Fibroblast of skin of scalp (primary cell): Measurements from ENCODE around the gene AMPD3.
A peak's percentile ranks its signal among the peaks of the same experiment; 100 is the strongest.

Experiments
- DNase-seq: peaks from one replicate; pipeline ENCODE4 v3.0.0-alpha.2; 2013

AMPD3 gene

GRCh38 chr11:10438458-10438857 is 16.6 kb upstream of the AMPD3 start:
- DNase-seq: peak; percentile 48

DNA sequence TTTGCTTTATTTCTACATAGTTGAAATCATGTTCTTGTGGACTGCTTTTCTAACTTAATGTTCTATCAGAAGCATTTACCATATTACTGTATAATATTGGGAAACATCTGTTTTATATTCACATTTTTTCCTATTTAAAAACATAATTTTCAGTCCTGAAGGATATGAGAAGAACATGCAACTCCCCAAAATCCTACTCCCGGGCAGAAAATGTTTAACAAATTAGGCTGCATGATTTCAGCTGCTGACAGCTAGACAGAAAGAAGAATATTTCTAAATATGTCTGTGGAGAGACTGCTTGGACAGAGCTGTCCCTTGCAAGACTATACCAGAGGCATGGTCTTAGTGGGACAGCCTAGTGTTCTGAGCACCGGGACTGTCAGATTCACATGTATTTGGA is 15.7 kb upstream of the AMPD3 start:
- DNase-seq: no peak

GRCh38 chr11:10439924-10440323 is 15.1 kb upstream of the AMPD3 start:
- DNase-seq: no peak

DNA sequence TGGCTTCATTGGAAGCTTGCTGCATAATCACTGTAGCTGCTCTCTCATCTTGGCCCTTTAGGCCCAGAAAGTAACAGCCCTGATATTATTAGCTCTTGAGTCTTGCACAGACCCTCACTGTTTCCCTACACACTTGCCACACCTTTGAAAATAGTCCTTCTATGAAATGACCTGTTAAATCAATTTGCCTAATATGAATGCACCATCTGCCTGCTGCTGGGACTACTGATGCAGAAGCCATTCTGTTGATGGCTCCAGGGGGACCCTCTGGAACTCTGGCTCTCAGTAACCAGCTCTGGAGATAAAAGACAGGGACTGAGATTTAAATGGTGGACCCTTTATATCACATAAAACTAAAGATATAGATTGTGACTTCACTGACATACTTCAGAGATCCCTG is 14.7 kb upstream of the AMPD3 start:
- no peak for DNase-seq

DNA sequence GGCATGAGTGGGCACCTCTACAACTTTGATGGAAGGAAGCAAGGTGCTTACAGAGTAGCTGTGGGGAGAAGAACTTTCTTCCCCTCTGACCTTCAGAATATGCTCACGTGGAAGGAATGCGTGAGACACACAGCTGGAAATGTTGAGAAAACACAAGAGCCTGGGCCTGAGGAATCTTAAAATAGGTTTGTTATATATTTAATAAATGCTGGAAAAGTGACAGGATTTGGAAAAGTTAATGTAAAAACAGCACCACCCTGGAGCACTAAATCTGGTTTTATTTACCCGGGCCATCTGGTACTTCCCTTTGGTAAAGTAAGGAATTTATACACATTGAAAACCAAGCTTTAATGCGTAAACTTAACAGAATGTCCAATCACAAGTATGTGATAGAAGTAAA is 14.0 kb upstream of the AMPD3 start:
- DNase-seq: peak; percentile 68

GRCh38 chr11:10441652-10442503 is 13.2 kb upstream of the AMPD3 start:
- no peak for DNase-seq

DNA sequence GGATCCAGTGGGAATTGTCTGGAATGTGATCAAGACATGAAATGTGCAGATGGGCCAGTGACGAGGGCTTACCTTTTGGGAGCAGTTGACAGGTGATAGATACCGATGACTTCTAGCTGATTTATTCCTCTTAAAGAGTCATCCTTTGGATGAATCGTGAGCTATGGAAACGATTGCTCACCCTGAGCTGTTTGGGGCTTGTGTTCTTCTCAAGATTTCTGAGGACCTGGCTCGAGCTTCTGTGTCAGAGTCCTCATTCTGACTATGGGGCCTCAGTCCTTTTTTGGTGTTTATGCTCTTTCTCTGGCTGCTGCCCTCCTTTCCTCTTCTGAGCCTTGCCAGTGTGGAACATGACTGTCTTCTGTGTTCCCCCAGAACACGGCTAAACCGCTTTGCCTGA is 11.9 kb upstream of the AMPD3 start:
- DNase-seq: no peak

DNA sequence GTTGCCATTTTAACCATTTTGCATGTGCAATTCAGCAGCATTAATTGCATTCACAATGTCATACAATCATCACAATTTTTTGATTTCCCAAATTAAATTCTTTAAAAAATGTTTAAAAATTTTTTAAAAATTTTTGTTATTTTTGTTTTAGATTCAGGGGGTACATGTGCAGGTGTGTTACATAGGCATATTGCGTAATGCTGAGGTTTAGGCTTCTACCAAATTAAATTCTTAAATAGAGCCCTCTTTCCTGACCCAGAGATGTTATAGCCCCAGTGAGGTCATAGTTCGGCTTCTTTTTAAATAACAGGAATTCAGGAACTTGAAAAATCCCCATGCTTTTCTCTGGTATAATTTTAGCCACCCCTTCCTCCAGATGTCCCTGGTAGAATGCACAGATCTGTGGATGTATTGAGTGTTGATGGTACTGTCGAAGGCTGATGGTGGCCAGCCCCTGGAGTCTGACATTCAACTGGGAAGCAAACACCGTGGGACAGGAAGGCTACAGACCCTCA is 11.3 kb upstream of the AMPD3 start:
- DNase-seq: no peak

DNA sequence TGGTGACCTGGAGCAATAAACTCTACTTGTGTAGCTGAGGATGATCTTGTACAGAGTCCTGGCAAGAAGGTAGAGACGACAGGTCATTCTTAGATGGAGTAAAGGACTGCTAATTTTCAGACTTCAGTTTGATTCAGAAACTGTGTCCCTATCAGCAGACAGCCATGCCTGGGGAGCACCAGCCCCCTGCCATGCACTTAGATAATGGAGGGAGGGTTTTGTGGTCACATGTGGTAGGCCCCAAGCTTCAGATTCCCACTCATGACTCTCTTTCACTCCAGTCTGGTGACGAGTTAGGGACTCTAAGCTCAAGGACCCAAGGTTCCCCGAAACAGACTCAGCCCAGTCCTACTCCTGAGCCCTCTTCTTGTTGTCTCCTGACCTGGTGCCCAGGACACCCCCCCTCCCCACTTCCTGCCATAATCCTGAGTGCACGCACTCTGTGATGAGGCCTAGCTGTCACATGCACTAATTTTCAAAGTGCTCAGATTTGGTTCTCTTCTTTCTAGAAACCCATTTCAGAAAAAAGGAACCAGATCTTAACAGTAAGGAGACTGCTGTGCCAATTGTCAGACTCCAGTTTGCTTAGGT is 10.2 kb upstream of the AMPD3 start:
- DNase-seq: no peak

DNA sequence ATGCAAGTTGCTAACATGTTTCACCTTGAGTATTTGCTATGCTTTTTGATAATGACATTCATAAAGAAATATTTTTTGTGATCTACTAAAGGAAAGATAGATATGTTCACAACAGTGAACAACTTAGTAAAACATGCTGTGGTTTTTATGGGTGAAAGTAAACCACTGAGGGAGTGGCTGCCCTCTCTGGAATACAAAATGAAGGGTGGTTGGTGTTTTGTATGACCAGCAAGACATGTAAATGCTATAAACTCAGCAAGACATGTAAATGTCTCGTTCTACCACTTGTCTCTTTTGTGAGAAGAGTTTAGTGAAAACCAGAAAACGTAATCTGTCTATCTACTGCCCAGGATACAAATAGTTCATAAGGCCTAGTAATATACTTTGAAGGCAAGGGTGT is 7.6 kb upstream of the AMPD3 start:
- DNase-seq: no peak

DNA sequence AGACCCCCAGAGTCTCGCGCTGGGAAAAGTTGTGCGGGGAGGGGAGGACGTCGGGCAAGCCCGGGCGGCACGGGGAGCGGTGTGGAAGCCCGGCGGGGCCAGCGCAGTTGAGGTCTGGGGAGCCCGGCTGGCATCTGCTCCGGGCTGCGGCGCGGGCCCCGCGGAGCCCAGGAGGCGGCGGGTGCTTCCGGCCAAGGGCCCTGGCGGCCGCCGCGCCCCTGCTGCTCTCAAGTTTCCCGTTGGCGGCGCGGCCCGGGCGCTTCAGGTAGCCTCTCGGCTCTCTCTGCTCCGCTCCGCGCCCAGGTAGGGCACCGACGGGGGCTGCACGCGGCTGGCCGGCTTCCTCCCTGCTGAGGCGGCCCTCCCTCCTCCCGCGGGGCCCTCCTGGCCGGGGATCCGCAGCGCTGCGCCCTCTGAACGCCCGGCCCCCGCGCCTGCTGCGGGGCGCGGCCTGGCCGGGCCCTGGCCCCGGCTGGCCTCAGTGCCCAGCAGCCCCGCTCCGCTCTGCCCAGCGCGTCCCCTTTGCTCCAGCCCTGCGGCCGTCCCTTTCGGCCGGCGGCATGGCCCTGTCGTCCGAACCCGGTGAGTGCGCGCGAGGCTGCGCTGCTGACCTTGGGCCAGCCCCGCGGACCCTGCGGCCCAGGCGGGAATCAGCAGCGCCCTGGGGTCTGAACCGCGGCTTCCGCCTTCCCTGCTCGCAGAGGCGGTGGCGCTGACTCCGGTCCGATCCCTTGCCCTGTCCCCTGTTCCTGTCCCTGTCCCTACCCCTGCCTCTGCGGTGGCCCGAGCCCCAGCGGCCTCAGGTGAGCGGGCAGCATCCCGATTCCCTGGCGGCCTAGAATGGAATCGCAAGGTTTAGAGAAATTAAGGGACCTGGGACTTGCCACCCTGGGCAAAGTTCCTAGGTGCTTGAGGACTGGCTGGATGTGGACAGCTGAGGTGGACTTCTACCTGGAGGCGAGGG is 4.3 kb upstream of the AMPD3 start:
- no peak for DNase-seq

- no peak for DNase-seq
Observed at GRCh38 chr11:10451426-10452116, 3.5 kb upstream of the AMPD3 start.

DNA sequence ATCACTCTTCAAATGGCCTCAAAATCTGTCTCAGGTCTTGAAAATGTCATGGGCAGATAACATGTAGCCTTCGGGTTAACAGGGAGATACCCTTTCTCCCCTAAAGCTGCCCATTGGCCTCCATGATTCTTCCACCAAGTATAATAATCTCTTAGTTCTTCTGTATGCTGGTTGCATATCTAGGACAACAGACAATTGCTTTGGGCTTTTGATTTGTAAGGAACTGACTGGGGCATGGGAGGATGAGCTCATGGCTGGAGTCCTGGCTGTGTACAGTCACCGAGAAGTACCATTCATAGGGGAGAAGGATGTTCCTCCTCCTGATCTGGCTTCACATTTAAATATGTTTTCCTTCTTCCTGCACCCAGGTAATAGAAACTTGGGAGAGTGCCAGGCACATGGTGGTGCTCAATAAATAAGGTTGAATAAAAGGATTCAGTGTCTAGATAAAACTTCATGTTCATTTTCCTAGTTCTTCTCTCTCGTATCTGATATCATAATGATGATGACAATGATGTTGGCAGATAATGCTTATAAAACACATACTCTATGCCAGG is 2.8 kb upstream of the AMPD3 start:
- no peak for DNase-seq

GRCh38 chr11:10453261-10453660 is 1.8 kb upstream of the AMPD3 start:
- DNase-seq: no peak

- DNase-seq: peak; percentile 64
Observed at GRCh38 chr11:10455637-10456487, 798 bp downstream of the AMPD3 start.

GRCh38 chr11:10456519-10456918 is 1.5 kb downstream of the AMPD3 start:
- no peak for DNase-seq

GRCh38 chr11:10457901-10458300 is 2.8 kb downstream of the AMPD3 start:
- no peak for DNase-seq

- no peak for DNase-seq
Observed at GRCh38 chr11:10459029-10459970, 4.2 kb downstream of the AMPD3 start.

DNA sequence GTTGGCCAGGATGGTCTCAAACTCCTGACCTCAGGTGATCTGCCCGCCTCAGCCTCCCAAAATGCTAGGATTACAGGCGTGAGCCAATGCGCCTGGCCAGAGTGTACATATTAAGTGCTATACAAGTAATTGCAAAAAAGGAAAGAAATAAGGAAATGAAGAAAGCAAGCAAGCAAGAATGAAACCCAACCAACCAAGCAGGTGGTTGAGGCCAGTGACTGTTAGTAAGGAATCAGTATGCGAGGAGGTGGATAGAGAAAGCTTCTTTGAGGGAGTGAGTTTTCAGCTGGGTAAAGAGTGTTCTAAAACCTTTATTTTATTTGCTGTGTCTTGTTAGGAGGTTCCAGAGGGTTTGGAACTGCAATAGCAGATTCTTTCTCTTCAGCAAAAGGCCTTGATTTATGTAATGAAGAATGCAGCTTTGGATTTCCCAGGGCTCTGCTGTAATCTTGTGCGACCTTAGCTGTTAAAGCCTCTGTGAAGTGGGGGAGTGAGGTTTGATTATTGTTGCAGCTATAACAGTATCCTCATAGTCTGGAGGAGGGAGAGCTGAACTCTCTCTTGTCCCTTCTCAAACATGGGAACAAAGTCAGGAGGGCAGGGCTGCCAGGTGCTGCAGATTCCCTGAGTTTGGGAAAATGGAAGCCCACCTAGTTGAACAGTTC is 5.7 kb downstream of the AMPD3 start:
- DNase-seq: no peak
